Gastroesophageal sphincter (tissue), 3 donors: ENCODE data around the gene LTBP1.

Experiments used
- CTCF ChIP-seq, 4 experiments: fragments of 200-600 bp in 2 of 4; fragments of 450-650 bp in 2 of 4; sonication (generic) in 1 of 4; IDR thresholded peaks; one replicate each; pipeline ENCODE4 v1.5.1; 2017 to 2019; ENCODE audit warnings: antibody characterized with exemption in 4 of 4, mild to moderate bottlenecking in 2 of 4, moderate library complexity in 2 of 4
- EP300 ChIP-seq: sonication (generic); formaldehyde crosslinking; IDR thresholded peaks from one replicate; pipeline ENCODE4 v1.6.1; 2017; ENCODE audit warnings: antibody characterized with exemption, mild to moderate bottlenecking
- POLR2A ChIP-seq, 2 donors: fragments of 450-650 bp; IDR thresholded peaks; one replicate each; pipeline ENCODE4 v1.6.1; 2017; ENCODE audit warnings: antibody characterized with exemption in 2 of 2, mild to moderate bottlenecking in 2 of 2, moderate library complexity in 1 of 2

GRCh38 chr2:33337981-33338380 is 391.2 kb downstream of the LTBP1 start:
- TF ChIP-seq CTCF (IDR thresholded peaks at IDR 0.05) = no peak
- TF ChIP-seq POLR2A (IDR thresholded peaks at IDR 0.05) = no peak
- TF ChIP-seq EP300 = no peak
